Measurements from ENCODE around the gene CBFA2T2.

DNA sequence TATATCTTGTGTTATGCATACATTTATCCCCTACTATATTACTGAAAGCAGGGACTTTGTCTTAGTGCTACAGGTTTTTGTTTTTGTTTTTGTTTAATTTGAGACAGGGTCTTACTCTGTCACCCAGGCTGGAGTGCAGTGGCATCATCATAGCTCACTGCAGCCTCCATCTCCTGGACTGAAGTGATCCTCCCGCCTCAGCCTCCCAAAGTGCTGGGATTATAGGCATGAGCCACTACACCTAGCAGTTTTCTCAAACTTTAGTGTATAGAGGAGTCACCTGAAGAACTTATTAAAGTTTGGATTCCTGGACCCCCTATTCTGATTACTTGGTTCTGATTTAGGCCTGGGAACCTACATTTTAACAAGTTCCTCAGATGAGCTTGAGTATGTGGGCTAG, 51.9 kb downstream of the CBFA2T2 start:
- TF ChIP-seq, protein P1, sequence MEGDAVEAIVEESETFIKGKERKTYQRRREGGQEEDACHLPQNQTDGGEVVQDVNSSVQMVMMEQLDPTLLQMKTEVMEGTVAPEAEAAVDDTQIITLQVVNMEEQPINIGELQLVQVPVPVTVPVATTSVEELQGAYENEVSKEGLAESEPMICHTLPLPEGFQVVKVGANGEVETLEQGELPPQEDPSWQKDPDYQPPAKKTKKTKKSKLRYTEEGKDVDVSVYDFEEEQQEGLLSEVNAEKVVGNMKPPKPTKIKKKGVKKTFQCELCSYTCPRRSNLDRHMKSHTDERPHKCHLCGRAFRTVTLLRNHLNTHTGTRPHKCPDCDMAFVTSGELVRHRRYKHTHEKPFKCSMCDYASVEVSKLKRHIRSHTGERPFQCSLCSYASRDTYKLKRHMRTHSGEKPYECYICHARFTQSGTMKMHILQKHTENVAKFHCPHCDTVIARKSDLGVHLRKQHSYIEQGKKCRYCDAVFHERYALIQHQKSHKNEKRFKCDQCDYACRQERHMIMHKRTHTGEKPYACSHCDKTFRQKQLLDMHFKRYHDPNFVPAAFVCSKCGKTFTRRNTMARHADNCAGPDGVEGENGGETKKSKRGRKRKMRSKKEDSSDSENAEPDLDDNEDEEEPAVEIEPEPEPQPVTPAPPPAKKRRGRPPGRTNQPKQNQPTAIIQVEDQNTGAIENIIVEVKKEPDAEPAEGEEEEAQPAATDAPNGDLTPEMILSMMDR (IDR thresholded peaks at IDR 0.05): no peak
- no peak for TF ChIP-seq POLR2AphosphoS5 (IDR thresholded peaks at IDR 0.05; ENCODE audit: low read depth, low read length)
- TF ChIP-seq, protein P2, sequence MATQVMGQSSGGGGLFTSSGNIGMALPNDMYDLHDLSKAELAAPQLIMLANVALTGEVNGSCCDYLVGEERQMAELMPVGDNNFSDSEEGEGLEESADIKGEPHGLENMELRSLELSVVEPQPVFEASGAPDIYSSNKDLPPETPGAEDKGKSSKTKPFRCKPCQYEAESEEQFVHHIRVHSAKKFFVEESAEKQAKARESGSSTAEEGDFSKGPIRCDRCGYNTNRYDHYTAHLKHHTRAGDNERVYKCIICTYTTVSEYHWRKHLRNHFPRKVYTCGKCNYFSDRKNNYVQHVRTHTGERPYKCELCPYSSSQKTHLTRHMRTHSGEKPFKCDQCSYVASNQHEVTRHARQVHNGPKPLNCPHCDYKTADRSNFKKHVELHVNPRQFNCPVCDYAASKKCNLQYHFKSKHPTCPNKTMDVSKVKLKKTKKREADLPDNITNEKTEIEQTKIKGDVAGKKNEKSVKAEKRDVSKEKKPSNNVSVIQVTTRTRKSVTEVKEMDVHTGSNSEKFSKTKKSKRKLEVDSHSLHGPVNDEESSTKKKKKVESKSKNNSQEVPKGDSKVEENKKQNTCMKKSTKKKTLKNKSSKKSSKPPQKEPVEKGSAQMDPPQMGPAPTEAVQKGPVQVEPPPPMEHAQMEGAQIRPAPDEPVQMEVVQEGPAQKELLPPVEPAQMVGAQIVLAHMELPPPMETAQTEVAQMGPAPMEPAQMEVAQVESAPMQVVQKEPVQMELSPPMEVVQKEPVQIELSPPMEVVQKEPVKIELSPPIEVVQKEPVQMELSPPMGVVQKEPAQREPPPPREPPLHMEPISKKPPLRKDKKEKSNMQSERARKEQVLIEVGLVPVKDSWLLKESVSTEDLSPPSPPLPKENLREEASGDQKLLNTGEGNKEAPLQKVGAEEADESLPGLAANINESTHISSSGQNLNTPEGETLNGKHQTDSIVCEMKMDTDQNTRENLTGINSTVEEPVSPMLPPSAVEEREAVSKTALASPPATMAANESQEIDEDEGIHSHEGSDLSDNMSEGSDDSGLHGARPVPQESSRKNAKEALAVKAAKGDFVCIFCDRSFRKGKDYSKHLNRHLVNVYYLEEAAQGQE (IDR thresholded peaks at IDR 0.05; ENCODE audit: insufficient read depth in 1 of 2, low read depth in 2 of 2, low read length in 1 of 2): no peak
- no peak for TF ChIP-seq TCF7L2 (IDR thresholded peaks at IDR 0.05; ENCODE audit: low read depth, low read length)

All from Panc1 (cell line).